Neural crest cell (in vitro differentiated cells): ENCODE results near the gene PSMD8. TPM values are rescaled to one million over a fixed set of nuclear protein-coding genes. Genes with fewer than 3 reads are reported as not detected.
"Not testable (repeated sequence)": the region's sequence is repeated elsewhere in the genome, so short reads cannot be mapped to it uniquely, and the experiment has no call there.

Experiments used
- DNase-seq: peaks from one replicate; pipeline ENCODE4 v3.0.0; 2021; ENCODE audit warnings: low read depth, mixed read lengths, low spot score
- H3K27ac Mint-ChIP-seq: one replicate; pipeline ENCODE4 v1.8.0; 2021; ENCODE audit warnings: mild to moderate bottlenecking, mixed read lengths; ENCODE audit not compliant: unreplicated experiment
- H3K27me3 Mint-ChIP-seq: 2 replicates; pipeline ENCODE4 v1.8.0; 2021; ENCODE audit warnings: low read depth, mild to moderate bottlenecking, mixed read lengths
- H3K36me3 Mint-ChIP-seq: 2 replicates; pipeline ENCODE4 v1.8.0; 2021; ENCODE audit warnings: low read depth, mild to moderate bottlenecking, mixed read lengths
- H3K4me1 Mint-ChIP-seq: 2 replicates; pipeline ENCODE4 v1.8.0; 2021; ENCODE audit warnings: mixed read lengths
- H3K4me3 Mint-ChIP-seq: one replicate; pipeline ENCODE4 v1.8.0; 2021; ENCODE audit warnings: mild to moderate bottlenecking, mixed read lengths
- H3K9me3 Mint-ChIP-seq: 2 replicates; pipeline ENCODE4 v1.8.0; 2021; ENCODE audit warnings: mixed read lengths
- CTCF ChIP-seq: fragments of 200-600 bp; sonication (generic); conservative IDR thresholded peaks from 2 replicates; pipeline ENCODE4 v1.5.0; 2021; ENCODE audit warnings: antibody characterized with exemption, mild to moderate bottlenecking
- total RNA-seq: library from RNA; stranded (reverse); gene quantifications from 2 replicates; pipeline ENCODE4 v1.2.1, GENCODE V29; 2021

The PSMD8 gene
- total RNA-seq, 1 donor from 2014 or later = 186 TPM

GRCh38 chr19:38335949-38336637, 38.3 kb upstream of the PSMD8 start:
- H3K4me3 Mint-ChIP-seq = peak overlapping the region; percentile 92
- H3K9me3 Mint-ChIP-seq = no peaks in the 10 kb centered on the region
- no peak for TF ChIP-seq CTCF
- peak overlapping the region; percentile 91 for H3K27ac Mint-ChIP-seq
- no peaks in the 10 kb centered on the region for H3K27me3 Mint-ChIP-seq
- peak; percentile 89 for DNase-seq
- no peaks in the 10 kb centered on the region for H3K36me3 Mint-ChIP-seq
- H3K4me1 Mint-ChIP-seq = peaks cover 17% of the 10 kb centered on the region

GRCh38 chr19:38336638-38337359, 37.6 kb upstream of the PSMD8 start:
- no peaks in the 10 kb centered on the region for H3K27me3 Mint-ChIP-seq
- H3K4me3 Mint-ChIP-seq = peak overlapping the region; percentile 92
- no peak for TF ChIP-seq CTCF
- H3K36me3 Mint-ChIP-seq = no peaks in the 10 kb centered on the region
- peaks cover 17% of the 10 kb centered on the region for H3K4me1 Mint-ChIP-seq
- peak overlapping the region; percentile 85 for H3K27ac Mint-ChIP-seq
- H3K9me3 Mint-ChIP-seq = no peaks in the 10 kb centered on the region
- DNase-seq = peak; percentile 91

- peak overlapping the region; percentile 92 for H3K4me3 Mint-ChIP-seq
- H3K4me1 Mint-ChIP-seq = peaks cover 17% of the 10 kb centered on the region
- H3K9me3 Mint-ChIP-seq = no peaks in the 10 kb centered on the region
- DNase-seq = no peak
- H3K27ac Mint-ChIP-seq = no peak overlapping the region
- no peaks in the 10 kb centered on the region for H3K27me3 Mint-ChIP-seq
- H3K36me3 Mint-ChIP-seq = no peaks in the 10 kb centered on the region
- TF ChIP-seq CTCF = no peak
Observed at GRCh38 chr19:38337360-38337653, 37.1 kb upstream of the PSMD8 start.

GRCh38 chr19:38339011-38339410, 35.4 kb upstream of the PSMD8 start:
- Mint-ChIP-seq H3K4me1 (peaks cover 17% of the 10 kb centered on the region), H3K4me3 (peak overlapping the region; percentile 79)
- not testable (repeated sequence) for H3K27me3 Mint-ChIP-seq, H3K36me3 Mint-ChIP-seq, H3K27ac Mint-ChIP-seq, DNase-seq, H3K9me3 Mint-ChIP-seq

- Mint-ChIP-seq H3K9me3 (no peaks in the 10 kb centered on the region), H3K4me1 (peaks cover 17% of the 10 kb centered on the region), H3K4me3 (no peak overlapping the region), H3K36me3 (no peaks in the 10 kb centered on the region), H3K27ac (peak overlapping the region; percentile 84), H3K27me3 (no peaks in the 10 kb centered on the region)
- DNase-seq = no peak
- TF ChIP-seq CTCF = no peak
Observed at GRCh38 chr19:38340927-38341326, 33.4 kb upstream of the PSMD8 start.

GRCh38 chr19:38346837-38347236, 27.5 kb upstream of the PSMD8 start:
- Mint-ChIP-seq H3K27ac (no peak overlapping the region), H3K27me3 (no peaks in the 10 kb centered on the region), H3K4me3 (no peak overlapping the region), H3K36me3 (no peaks in the 10 kb centered on the region), H3K9me3 (no peaks in the 10 kb centered on the region), H3K4me1 (no peaks in the 10 kb centered on the region)
- DNase-seq = no peak
- no peak for TF ChIP-seq CTCF
